COLO668 (cell line): ENCODE measurements around the gene C20orf202.
"Not testable (repeated sequence)": the region's sequence is repeated elsewhere in the genome, so short reads cannot be mapped to it uniquely, and the experiment has no call there.

Source experiments
- DNase-seq: peaks from one replicate; lab custom pipeline; 2025; ENCODE audit not compliant: unreplicated experiment; lab: John Stamatoyannopoulos, UW

C20orf202 gene

GRCh38 chr20:1207293-1207878 lies 4.1 kb downstream of the C20orf202 start:
- no peak for DNase-seq

- no peak for DNase-seq
Measured at GRCh38 chr20:1209447-1210387, 6.5 kb downstream of the C20orf202 start.

- DNase-seq = no peak
Measured at GRCh38 chr20:1210501-1210900, 7.2 kb downstream of the C20orf202 start.

GRCh38 chr20:1212023-1212422 lies 8.8 kb downstream of the C20orf202 start:
- DNase-seq = no peak

- peak; percentile 72 for DNase-seq
Measured at GRCh38 chr20:1212607-1213396, 9.5 kb downstream of the C20orf202 start.

GRCh38 chr20:1214838-1215261 lies 11.6 kb downstream of the C20orf202 start:
- DNase-seq = no peak

GRCh38 chr20:1215386-1216170 lies 12.3 kb downstream of the C20orf202 start:
- no peak for DNase-seq

- not testable (repeated sequence) for DNase-seq
Measured at GRCh38 chr20:1216527-1217427, 13.5 kb downstream of the C20orf202 start.

- not testable (repeated sequence) for DNase-seq
Measured at GRCh38 chr20:1222750-1223149, 19.5 kb downstream of the C20orf202 start.

- DNase-seq = no peak
Measured at GRCh38 chr20:1224205-1224890, 21.1 kb downstream of the C20orf202 start.

- DNase-seq = no peak
Measured at GRCh38 chr20:1225263-1225782, 22.1 kb downstream of the C20orf202 start.

- peak; percentile 81 for DNase-seq
Measured at GRCh38 chr20:1225783-1226654, 22.8 kb downstream of the C20orf202 start, which contains the start of gene RAD21L1. Gene RAD21L1, plus strand, starts transcription at chr20:1226044. Its CDS starts 2,410 bp downstream, at chr20:1228454.

- no peak for DNase-seq
Measured at GRCh38 chr20:1229541-1229940, 26.3 kb downstream of the C20orf202 start.

GRCh38 chr20:1232286-1233111 lies 29.2 kb downstream of the C20orf202 start:
- no peak for DNase-seq

- no peak for DNase-seq
Measured at GRCh38 chr20:1240549-1240948, 37.3 kb downstream of the C20orf202 start.

- no peak for DNase-seq
Measured at GRCh38 chr20:1241456-1241855, 38.2 kb downstream of the C20orf202 start.

GRCh38 chr20:1242099-1242498 lies 38.8 kb downstream of the C20orf202 start:
- DNase-seq = no peak
